ENCODE measurements around the gene LAMC1. TPM values are rescaled to one million over a fixed set of nuclear protein-coding genes. Genes with fewer than 3 reads are reported as not detected.

The LAMC1 gene
- total and polyA plus RNA-seq, 2 of the 4 experiments (the other 2 are of a cell fraction) = 249 to 394 TPM

DNA sequence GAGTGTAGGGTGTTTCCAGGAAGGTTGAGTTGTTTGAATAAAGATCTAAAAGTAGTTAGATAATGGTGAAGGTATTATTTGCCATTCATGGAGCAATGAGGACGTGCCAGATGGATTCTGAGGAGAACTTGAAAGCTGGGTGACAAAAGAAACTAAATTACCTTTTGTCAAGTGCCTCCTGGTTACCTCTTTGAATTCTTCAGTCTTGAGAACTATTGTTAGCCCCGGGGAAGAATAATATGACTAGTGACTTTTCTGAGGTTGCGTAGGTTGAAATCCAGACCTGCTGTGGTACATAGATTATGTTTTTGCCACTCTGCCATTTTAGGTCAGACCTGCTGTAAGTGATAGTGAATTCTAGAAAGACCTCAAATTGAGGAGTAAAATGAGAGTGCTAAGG is 11.5 kb downstream of the LAMC1 start:
- POLR2A ChIA-PET (ENCODE audit: unreplicated experiment) = no interaction called here
- no peaks in the 10 kb centered on the region for H3K27me3 ChIP-seq (ENCODE audit: control insufficient read depth, insufficient read depth, low read length)
- no peak overlapping the region for H3K4me2 ChIP-seq (ENCODE audit: low read depth, low read length)
- H2BK20ac ChIP-seq (ENCODE audit: low read depth, low read length) = no peak overlapping the region
- BruUV-seq (replicated peaks) = no TSS peak
- no peak overlapping the region for H4K5ac ChIP-seq (ENCODE audit: low read depth, low read length)
- no peak overlapping the region for H3K18ac ChIP-seq (ENCODE audit: low read depth, low read length)
- WGBS, 2 experiments (ENCODE audit: extremely low coverage in 2 of 2, insufficient read length in 1 of 2) = no CpG with 5 or more reads among the region's 3 CpGs
- no peak overlapping the region for H2BK15ac ChIP-seq (ENCODE audit: low read depth, low read length)
- ATAC-seq (ENCODE audit: low read depth) = no peak
- no peak overlapping the region for H2AFZ ChIP-seq (replicated peaks; ENCODE audit: low read length, poor library complexity)
- H4K20me1 ChIP-seq (ENCODE audit: insufficient read depth, low read length) = peaks cover 83% of the 10 kb centered on the region
- TF ChIP-seq MXI1 (IDR thresholded peaks at IDR 0.05; ENCODE audit: borderline replicate concordance, low read depth, low read length) (no peak), CHD1 (IDR thresholded peaks at IDR 0.05; ENCODE audit: low read depth, low read length) (no peak), FOS (IDR thresholded peaks at IDR 0.05; ENCODE audit: low read depth, low read length) (no peak), MAFK (IDR thresholded peaks at IDR 0.05; ENCODE audit: low read depth, low read length) (no peak), ELK1 (IDR thresholded peaks at IDR 0.05; ENCODE audit: borderline replicate concordance, low read depth, low read length) (no peak), CEBPB (IDR thresholded peaks at IDR 0.05; ENCODE audit: low read depth, low read length) (no peak), RFX5 (IDR thresholded peaks at IDR 0.05; ENCODE audit: low read depth, low read length) (no peak), SMC3 (IDR thresholded peaks at IDR 0.05; ENCODE audit: low read depth, low read length) (no peak), BHLHE40 (IDR thresholded peaks at IDR 0.05; ENCODE audit: low read depth, low read length) (no peak), MAZ (IDR thresholded peaks at IDR 0.05; ENCODE audit: borderline replicate concordance, low read depth, low read length) (no peak), NFE2L2 (IDR thresholded peaks at IDR 0.05; ENCODE audit: low read depth, low read length) (no peak), RCOR1 (IDR thresholded peaks at IDR 0.05; ENCODE audit: insufficient replicate concordance, low read length) (no peak), RAD21 (IDR thresholded peaks at IDR 0.05; ENCODE audit: low read length) (no peak), CTCF (conservative IDR thresholded peaks at IDR 0.05; ENCODE audit: low read depth, low read length) (no peak), POLR2A (IDR thresholded peaks at IDR 0.05; ENCODE audit: low read depth, low read length) (no peak)
- TF ChIP-seq, protein P1, sequence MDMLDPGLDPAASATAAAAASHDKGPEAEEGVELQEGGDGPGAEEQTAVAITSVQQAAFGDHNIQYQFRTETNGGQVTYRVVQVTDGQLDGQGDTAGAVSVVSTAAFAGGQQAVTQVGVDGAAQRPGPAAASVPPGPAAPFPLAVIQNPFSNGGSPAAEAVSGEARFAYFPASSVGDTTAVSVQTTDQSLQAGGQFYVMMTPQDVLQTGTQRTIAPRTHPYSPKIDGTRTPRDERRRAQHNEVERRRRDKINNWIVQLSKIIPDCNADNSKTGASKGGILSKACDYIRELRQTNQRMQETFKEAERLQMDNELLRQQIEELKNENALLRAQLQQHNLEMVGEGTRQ (IDR thresholded peaks at IDR 0.05; ENCODE audit: low read depth, low read length) = no peak
- peaks cover 7 to 48% of the 10 kb centered on the region in 2 experiments for H3K79me1 ChIP-seq (ENCODE audit: low read depth in 1 of 2, low read length in 2 of 2)
- H2BK120ac ChIP-seq (ENCODE audit: low read depth, low read length) = no peak overlapping the region
- in situ Hi-C loops (cut with MboI; ENCODE audit: low sequenced_read_pairs) = no loop called here
- H3K27ac ChIP-seq (ENCODE audit: insufficient read depth, low read length) = no peak overlapping the region
- dilution Hi-C loops (cut with HindIII; ENCODE audit: low sequenced_read_pairs, unreplicated experiment) = no loop called here
- peaks cover 6% of the 10 kb centered on the region for H3K36me3 ChIP-seq (ENCODE audit: control insufficient read depth, insufficient read depth, low read length)
- intact Hi-C loops (cut with micrococcal nuclease) = no loop called here
- no peak overlapping the region for H3K14ac ChIP-seq (replicated peaks; ENCODE audit: low read depth, low read length)
- DNase-seq = no peak
- no peak overlapping the region for H4K91ac ChIP-seq (ENCODE audit: insufficient read depth, low read depth, low read length)
- H4K8ac ChIP-seq (ENCODE audit: low read depth in 2 of 2, low read length in 2 of 2) = no peak overlapping the region
- H3K23ac ChIP-seq (ENCODE audit: low read depth, low read length) = no peak overlapping the region
- H2AK9ac ChIP-seq (replicated peaks; ENCODE audit: low read depth, low read length, poor library complexity) = no peak overlapping the region
- H3K9me1 ChIP-seq (ENCODE audit: insufficient read depth, low read length) = peaks cover 13% of the 10 kb centered on the region
- H2AK5ac ChIP-seq (ENCODE audit: low read depth, low read length) = no peak overlapping the region
- CTCF ChIA-PET = no interaction called here
- H3K56ac ChIP-seq (ENCODE audit: extremely low read depth, insufficient read depth, low read length) = no peak overlapping the region
- H3K9ac ChIP-seq (ENCODE audit: low read depth, low read length) = no peak overlapping the region
- H3K4me3 ChIP-seq (ENCODE audit: insufficient read depth, low read depth, low read length) = no peak overlapping the region
- no peak overlapping the region for H2BK5ac ChIP-seq (ENCODE audit: low read depth, low read length, poor library complexity, severe bottlenecking)
- H3K9me3 ChIP-seq (ENCODE audit: control insufficient read depth, insufficient read depth, low read length) = no peaks in the 10 kb centered on the region
- no peak overlapping the region for H3K4ac ChIP-seq (ENCODE audit: low read depth, low read length)
- H3K4me1 ChIP-seq (ENCODE audit: control insufficient read depth, insufficient read depth, low read length) = peaks cover 14% of the 10 kb centered on the region

Measured in IMR-90 (cell line).